Spleen (tissue), 7 donors: ENCODE measurements around the gene ARHGEF7.

Experiments
- CTCF ChIP-seq, 11 experiments: fragments of 200-600 bp in 7 of 11; fragments of 450-650 bp in 4 of 11; sonication (generic) in 4 of 11; IDR thresholded peaks in 8 of 11; conservative IDR thresholded peaks in 3 of 11; 1 replicate in 7 of 11; 2 replicates in 4 of 11; pipeline versions ENCODE4 v1.4.0 to v1.8.0; 2016 to 2021; ENCODE audit warnings: antibody characterized with exemption in 11 of 11, inconsistent platforms in 4 of 11, mild to moderate bottlenecking in 1 of 11
- POLR2AphosphoS5 ChIP-seq, 3 donors: sonication (generic); formaldehyde crosslinking; IDR thresholded peaks; one replicate each; pipeline ENCODE4 v1.5.1; 2017; ENCODE audit warnings: antibody characterized with exemption in 3 of 3
- donor health status: DM: no; HTN: no; CAD: no; lungs with moderate emphysema.
- donor health status: DM: no; HTN: no; CAD: no.
- donor health status: DM: no; HTN: no; CAD: no.

DNA sequence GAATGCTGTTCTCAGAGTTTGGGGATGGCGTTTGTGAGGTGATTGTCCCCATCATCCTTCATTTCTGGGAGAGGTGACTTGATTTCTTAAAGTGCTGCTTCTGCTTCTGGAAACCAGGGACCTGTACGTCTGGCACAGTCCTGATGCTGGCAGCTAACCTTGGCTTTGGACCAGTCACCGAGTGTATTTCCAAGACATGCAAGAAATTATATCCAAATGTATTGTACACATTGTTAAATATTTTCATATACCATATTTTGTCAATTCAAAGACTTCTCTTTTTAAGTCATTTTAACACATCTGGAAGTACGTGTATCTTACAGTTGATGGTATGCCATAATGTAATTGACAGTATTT, 97.4 kb downstream of the ARHGEF7 start:
- TF ChIP-seq CTCF (IDR thresholded peaks at IDR 0.05 in 8 of 11, conservative IDR thresholded peaks at IDR 0.05 in 3 of 11) (no peak), POLR2AphosphoS5 (IDR thresholded peaks at IDR 0.05) (no peak)
